Liver (tissue), 9 donors: ENCODE results near the gene SHISA4. TPM values are rescaled to one million over a fixed set of nuclear protein-coding genes. Genes with fewer than 3 reads are reported as not detected.

Experiments
- DNase-seq: peaks from one replicate; pipeline ENCODE4 v3.0.0-alpha.2; 2017; ENCODE audit warnings: low spot score
- H3K27ac ChIP-seq, 2 donors: one replicate each; pipeline ENCODE4 v1.7.0; 2013; ENCODE audit warnings: inconsistent platforms in 2 of 2, low read length in 2 of 2, control low read depth in 1 of 2, low read depth in 1 of 2, mild to moderate bottlenecking in 1 of 2
- H3K27me3 ChIP-seq, 4 donors: one replicate each; pipeline versions ENCODE4 v1.6.1 to v1.7.0; 2013; ENCODE audit warnings: low read length in 3 of 4, inconsistent platforms in 1 of 4, mild to moderate bottlenecking in 1 of 4, moderate library complexity in 1 of 4; ENCODE audit not compliant: control insufficient read depth in 4 of 4, insufficient read depth in 4 of 4
- H3K36me3 ChIP-seq, 4 donors: one replicate each; pipeline versions ENCODE4 v1.6.1 to v1.7.0; 2013; ENCODE audit warnings: low read length in 3 of 4, mild to moderate bottlenecking in 3 of 4, low read depth in 1 of 4, moderate library complexity in 1 of 4; ENCODE audit not compliant: control insufficient read depth in 4 of 4, insufficient read depth in 3 of 4
- H3K4me1 ChIP-seq, 4 donors: one replicate each; pipeline versions ENCODE4 v1.6.1 to v1.7.0; 2013; ENCODE audit warnings: low read length in 3 of 4, mild to moderate bottlenecking in 3 of 4, moderate library complexity in 1 of 4; ENCODE audit not compliant: control insufficient read depth in 4 of 4, insufficient read depth in 4 of 4
- H3K4me3 ChIP-seq, 3 donors: one replicate each; pipeline versions ENCODE4 v1.6.1 to v1.7.0; 2013; ENCODE audit warnings: low read length in 3 of 3, control low read depth in 1 of 3, low read depth in 1 of 3, mild to moderate bottlenecking in 1 of 3
- H3K9ac ChIP-seq, 2 donors: one replicate each; pipeline ENCODE4 v1.7.0; 2013; ENCODE audit warnings: low read length in 2 of 2, mild to moderate bottlenecking in 2 of 2, moderate library complexity in 2 of 2, control low read depth in 1 of 2, low read depth in 1 of 2
- H3K9me3 ChIP-seq, 4 donors: one replicate each; pipeline versions ENCODE4 v1.6.1 to v1.7.0; 2013; ENCODE audit warnings: low read length in 3 of 4; ENCODE audit not compliant: control insufficient read depth in 4 of 4
- ATF3 ChIP-seq: IDR thresholded peaks from 2 replicates; pipeline ENCODE4 v1.6.1; 2016; ENCODE audit warnings: antibody characterized with exemption
- EGR1 ChIP-seq, 2 donors: IDR thresholded peaks; 2 replicates each; pipeline ENCODE4 v1.6.1; 2016 to 2018; ENCODE audit warnings: antibody characterized with exemption in 2 of 2, low read depth in 2 of 2
- FOXA1 ChIP-seq: IDR thresholded peaks from 2 replicates; pipeline ENCODE4 v1.6.1; 2016; ENCODE audit warnings: antibody characterized with exemption
- FOXA2 ChIP-seq: IDR thresholded peaks from 2 replicates; pipeline ENCODE4 v1.6.1; 2016; ENCODE audit warnings: antibody characterized with exemption
- GABPA ChIP-seq, 2 donors: IDR thresholded peaks in 1 of 2; conservative IDR thresholded peaks in 1 of 2; 2 replicates each; pipeline ENCODE4 v1.6.1; 2016; ENCODE audit warnings: antibody characterized with exemption in 2 of 2, mild to moderate bottlenecking in 1 of 2, moderate library complexity in 1 of 2
- HNF4A ChIP-seq, 2 donors: conservative IDR thresholded peaks; 2 replicates each; pipeline ENCODE4 v1.6.1; 2016; ENCODE audit warnings: antibody characterized with exemption in 2 of 2, mild to moderate bottlenecking in 2 of 2
- HNF4G ChIP-seq: IDR thresholded peaks from 2 replicates; pipeline ENCODE4 v1.6.1; 2016; ENCODE audit warnings: antibody characterized with exemption
- JUND ChIP-seq, 2 donors: IDR thresholded peaks; 2 replicates each; pipeline ENCODE4 v1.6.1; 2016; ENCODE audit warnings: antibody characterized with exemption in 2 of 2
- NR2F2 ChIP-seq: IDR thresholded peaks from 2 replicates; pipeline ENCODE4 v1.6.1; 2016; ENCODE audit warnings: antibody characterized with exemption
- RAD21 ChIP-seq, 2 donors: IDR thresholded peaks; 2 replicates each; pipeline ENCODE4 v1.6.1; 2016; ENCODE audit warnings: antibody characterized with exemption in 2 of 2, mild to moderate bottlenecking in 2 of 2
- REST ChIP-seq: IDR thresholded peaks from 2 replicates; pipeline ENCODE4 v1.6.1; 2016; ENCODE audit warnings: antibody characterized with exemption, mild to moderate bottlenecking
- RXRA ChIP-seq, 2 donors: IDR thresholded peaks; 2 replicates each; pipeline ENCODE4 v1.6.1; 2017 to 2018; ENCODE audit warnings: antibody characterized with exemption in 2 of 2, mild to moderate bottlenecking in 1 of 2
- SP1 ChIP-seq: IDR thresholded peaks from 2 replicates; pipeline ENCODE4 v1.6.1; 2018; ENCODE audit warnings: antibody characterized with exemption, mild to moderate bottlenecking
- TAF1 ChIP-seq: conservative IDR thresholded peaks from 2 replicates; pipeline ENCODE4 v1.6.1; 2016; ENCODE audit warnings: antibody characterized with exemption, mild to moderate bottlenecking
- YY1 ChIP-seq: IDR thresholded peaks from 2 replicates; pipeline ENCODE4 v1.6.1; 2016; ENCODE audit warnings: antibody characterized with exemption, mild to moderate bottlenecking
- WGBS: extraction: QIAGEN DNeasy Blood & Tissue Kit; methylation state at CpG from one replicate; pipeline ENCODE4 v1.1.7; 2013; 5-methylcytosine and 5-hydroxymethylcytosine counted together
- polyA plus RNA-seq, 2 donors: library from polyadenylated mRNA; stranded (reverse) in 1 of 2; unstranded in 1 of 2; fragments of 200-250 nt in 1 of 2; fragments of >200 nt in 1 of 2; fragmentation: Nextera tagmentation in 1 of 2; extraction: Ambion mirVana in 1 of 2; gene quantifications; one replicate each; pipeline versions ENCODE4 v1.2.1 to v1.2.3, GENCODE V29; 2013 to 2015
- total RNA-seq, 2 donors: library from RNA; depleted of rRNA; stranded (reverse); fragments of >200 nt; gene quantifications; one replicate each; pipeline ENCODE4 v1.2.3, GENCODE V29; 2014
- TF ChIP-seq, protein P1 (sequence below): IDR thresholded peaks from 2 replicates; pipeline ENCODE4 v1.6.1; 2016; ENCODE audit warnings: antibody characterized with exemption
- TF ChIP-seq, protein P2 (sequence below): IDR thresholded peaks from 2 replicates; pipeline ENCODE4 v1.6.1; 2016; ENCODE audit warnings: antibody characterized with exemption
- TF ChIP-seq, protein P3 (sequence below): fragments of 150-350 bp; IDR thresholded peaks from 2 replicates; pipeline ENCODE4 v1.5.1; 2017; ENCODE audit warnings: improper control_type of control experiment, low read depth, low read length; ENCODE audit not compliant: missing input control
- donor health status: healthy.
- donor health status: healthy.
- donor health status: healthy.
- donor health status: healthy.
- donor health status: healthy.

The SHISA4 gene
- total and polyA plus RNA-seq, 4 donors, result 0.47 to 4.1 (median 2.1) TPM

DNA sequence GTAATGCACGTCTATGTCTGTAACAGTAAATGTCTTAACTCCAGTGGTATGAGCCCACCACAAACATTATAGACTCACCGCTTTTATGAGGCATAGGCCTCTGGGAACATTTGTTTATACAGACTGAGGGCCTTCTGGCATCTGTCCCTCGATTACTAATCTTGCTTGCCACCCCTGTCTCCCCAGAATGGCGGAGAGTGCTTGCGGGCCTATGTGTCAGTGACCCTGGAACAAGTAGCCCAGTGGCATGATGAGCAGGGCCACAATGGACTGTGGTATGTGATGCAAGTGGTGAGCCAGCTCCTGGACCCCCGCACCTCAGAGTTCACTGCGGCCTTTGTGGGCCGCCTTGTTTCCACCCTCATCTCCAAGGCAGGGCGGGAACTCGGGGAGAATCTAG, 18.3 kb upstream of the SHISA4 start:
- no peaks in the 10 kb centered on the region for H3K9me3 ChIP-seq
- H3K27me3 ChIP-seq, result no peaks in the 10 kb centered on the region
- H3K4me1 ChIP-seq, result no peaks in the 10 kb centered on the region
- no peak for TF ChIP-seq SP1
- TF ChIP-seq JUND (IDR thresholded peaks at IDR 0.05), result no peak
- no peak for TF ChIP-seq YY1
- TF ChIP-seq FOXA1, result no peak
- TF ChIP-seq, protein P1, sequence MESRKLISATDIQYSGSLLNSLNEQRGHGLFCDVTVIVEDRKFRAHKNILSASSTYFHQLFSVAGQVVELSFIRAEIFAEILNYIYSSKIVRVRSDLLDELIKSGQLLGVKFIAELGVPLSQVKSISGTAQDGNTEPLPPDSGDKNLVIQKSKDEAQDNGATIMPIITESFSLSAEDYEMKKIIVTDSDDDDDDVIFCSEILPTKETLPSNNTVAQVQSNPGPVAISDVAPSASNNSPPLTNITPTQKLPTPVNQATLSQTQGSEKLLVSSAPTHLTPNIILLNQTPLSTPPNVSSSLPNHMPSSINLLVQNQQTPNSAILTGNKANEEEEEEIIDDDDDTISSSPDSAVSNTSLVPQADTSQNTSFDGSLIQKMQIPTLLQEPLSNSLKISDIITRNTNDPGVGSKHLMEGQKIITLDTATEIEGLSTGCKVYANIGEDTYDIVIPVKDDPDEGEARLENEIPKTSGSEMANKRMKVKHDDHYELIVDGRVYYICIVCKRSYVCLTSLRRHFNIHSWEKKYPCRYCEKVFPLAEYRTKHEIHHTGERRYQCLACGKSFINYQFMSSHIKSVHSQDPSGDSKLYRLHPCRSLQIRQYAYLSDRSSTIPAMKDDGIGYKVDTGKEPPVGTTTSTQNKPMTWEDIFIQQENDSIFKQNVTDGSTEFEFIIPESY, result no peak
- TF ChIP-seq, protein P2, sequence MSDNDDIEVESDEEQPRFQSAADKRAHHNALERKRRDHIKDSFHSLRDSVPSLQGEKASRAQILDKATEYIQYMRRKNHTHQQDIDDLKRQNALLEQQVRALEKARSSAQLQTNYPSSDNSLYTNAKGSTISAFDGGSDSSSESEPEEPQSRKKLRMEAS, result no peak
- TF ChIP-seq, protein P3, sequence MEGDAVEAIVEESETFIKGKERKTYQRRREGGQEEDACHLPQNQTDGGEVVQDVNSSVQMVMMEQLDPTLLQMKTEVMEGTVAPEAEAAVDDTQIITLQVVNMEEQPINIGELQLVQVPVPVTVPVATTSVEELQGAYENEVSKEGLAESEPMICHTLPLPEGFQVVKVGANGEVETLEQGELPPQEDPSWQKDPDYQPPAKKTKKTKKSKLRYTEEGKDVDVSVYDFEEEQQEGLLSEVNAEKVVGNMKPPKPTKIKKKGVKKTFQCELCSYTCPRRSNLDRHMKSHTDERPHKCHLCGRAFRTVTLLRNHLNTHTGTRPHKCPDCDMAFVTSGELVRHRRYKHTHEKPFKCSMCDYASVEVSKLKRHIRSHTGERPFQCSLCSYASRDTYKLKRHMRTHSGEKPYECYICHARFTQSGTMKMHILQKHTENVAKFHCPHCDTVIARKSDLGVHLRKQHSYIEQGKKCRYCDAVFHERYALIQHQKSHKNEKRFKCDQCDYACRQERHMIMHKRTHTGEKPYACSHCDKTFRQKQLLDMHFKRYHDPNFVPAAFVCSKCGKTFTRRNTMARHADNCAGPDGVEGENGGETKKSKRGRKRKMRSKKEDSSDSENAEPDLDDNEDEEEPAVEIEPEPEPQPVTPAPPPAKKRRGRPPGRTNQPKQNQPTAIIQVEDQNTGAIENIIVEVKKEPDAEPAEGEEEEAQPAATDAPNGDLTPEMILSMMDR, result no peak
- TF ChIP-seq HNF4A (conservative IDR thresholded peaks at IDR 0.05), result no peak
- no peak for TF ChIP-seq RXRA (IDR thresholded peaks at IDR 0.05)
- no peak for TF ChIP-seq FOXA2
- DNase-seq, result no peak
- 94% methylated on average over 10 of the region's 10 CpGs for WGBS
- H3K9ac ChIP-seq, result no peak overlapping the region
- no peak overlapping the region for H3K27ac ChIP-seq
- no peak overlapping the region for H3K4me3 ChIP-seq
- peaks cover 27 to 85% (median 43%) of the 10 kb centered on the region in 4 donors for H3K36me3 ChIP-seq

GRCh38 chr1:201874672-201875071, 14.0 kb upstream of the SHISA4 start:
- no peaks in the 10 kb centered on the region for H3K4me1 ChIP-seq
- H3K36me3 ChIP-seq, result peaks cover 24 to 57% (median 30%) of the 10 kb centered on the region in 4 donors
- TF ChIP-seq NR2F2, result no peak
- TF ChIP-seq, protein P1, result no peak
- no peak for TF ChIP-seq FOXA2
- no peak for TF ChIP-seq TAF1
- TF ChIP-seq JUND (IDR thresholded peaks at IDR 0.05), result no peak
- TF ChIP-seq SP1, result no peak
- no peak for TF ChIP-seq RAD21 (IDR thresholded peaks at IDR 0.05)
- no peak for TF ChIP-seq GABPA (IDR thresholded peaks at IDR 0.05 in 1 of 2, conservative IDR thresholded peaks at IDR 0.05 in 1 of 2)
- TF ChIP-seq RXRA (IDR thresholded peaks at IDR 0.05), result no peak
- no peak for TF ChIP-seq REST
- TF ChIP-seq FOXA1, result no peak
- TF ChIP-seq, protein P2, result no peak
- no peak for TF ChIP-seq ATF3
- TF ChIP-seq HNF4G, result no peak
- TF ChIP-seq, protein P3, result no peak
- TF ChIP-seq EGR1 (IDR thresholded peaks at IDR 0.05; ENCODE audit: low read depth in 2 of 2), result no peak
- no peak for TF ChIP-seq HNF4A (conservative IDR thresholded peaks at IDR 0.05)
- no peak for DNase-seq
- H3K27me3 ChIP-seq, result no peaks in the 10 kb centered on the region
- H3K4me3 ChIP-seq, result no peak overlapping the region
- no peaks in the 10 kb centered on the region for H3K9me3 ChIP-seq
- no peak overlapping the region for H3K27ac ChIP-seq
- 100% methylated on average over 1 of the region's 1 CpG for WGBS
- H3K9ac ChIP-seq, result no peak overlapping the region
